PFSK-1 (cell line): ENCODE measurements around the gene SNX8.

Experiments
- FOXP2 ChIP-seq: optimal IDR thresholded peaks from 2 replicates; pipeline ENCODE3; 2011; ENCODE audit warnings: borderline replicate concordance, control low read depth, inconsistent platforms; ENCODE audit not compliant: insufficient read depth; ENCODE audit errors: extremely low read length, extremely low read depth
- POLR2AphosphoS5 ChIP-seq: IDR thresholded peaks from 2 replicates; pipeline ENCODE4 v1.6.1; 2012; ENCODE audit warnings: low read depth, mild to moderate bottlenecking, control low read depth, low read length, moderate library complexity
- SIN3A ChIP-seq: IDR thresholded peaks from 2 replicates; pipeline ENCODE4 v1.6.1; 2012; ENCODE audit warnings: mild to moderate bottlenecking, low read length, moderate library complexity, borderline replicate concordance; ENCODE audit not compliant: insufficient read depth
- TAF1 ChIP-seq: IDR thresholded peaks from 2 replicates; pipeline ENCODE4 v1.6.1; 2012; ENCODE audit warnings: low read length, control low read depth, borderline replicate concordance; ENCODE audit not compliant: insufficient read depth
- TF ChIP-seq, protein P1 (sequence below), 2 experiments: IDR thresholded peaks; 2 replicates each; pipeline versions ENCODE4 v1.6.1 to v1.8.0; 2011 to 2012; ENCODE audit warnings: low read depth in 2 of 2, low read length in 2 of 2, control low read depth in 1 of 2, inconsistent platforms in 1 of 2, mild to moderate bottlenecking in 1 of 2, moderate library complexity in 1 of 2; ENCODE audit not compliant: insufficient read depth in 1 of 2

Gene SNX8

GRCh38 chr7:2210551-2211258, 103.5 kb downstream of the SNX8 start:
- TF ChIP-seq, protein P1, sequence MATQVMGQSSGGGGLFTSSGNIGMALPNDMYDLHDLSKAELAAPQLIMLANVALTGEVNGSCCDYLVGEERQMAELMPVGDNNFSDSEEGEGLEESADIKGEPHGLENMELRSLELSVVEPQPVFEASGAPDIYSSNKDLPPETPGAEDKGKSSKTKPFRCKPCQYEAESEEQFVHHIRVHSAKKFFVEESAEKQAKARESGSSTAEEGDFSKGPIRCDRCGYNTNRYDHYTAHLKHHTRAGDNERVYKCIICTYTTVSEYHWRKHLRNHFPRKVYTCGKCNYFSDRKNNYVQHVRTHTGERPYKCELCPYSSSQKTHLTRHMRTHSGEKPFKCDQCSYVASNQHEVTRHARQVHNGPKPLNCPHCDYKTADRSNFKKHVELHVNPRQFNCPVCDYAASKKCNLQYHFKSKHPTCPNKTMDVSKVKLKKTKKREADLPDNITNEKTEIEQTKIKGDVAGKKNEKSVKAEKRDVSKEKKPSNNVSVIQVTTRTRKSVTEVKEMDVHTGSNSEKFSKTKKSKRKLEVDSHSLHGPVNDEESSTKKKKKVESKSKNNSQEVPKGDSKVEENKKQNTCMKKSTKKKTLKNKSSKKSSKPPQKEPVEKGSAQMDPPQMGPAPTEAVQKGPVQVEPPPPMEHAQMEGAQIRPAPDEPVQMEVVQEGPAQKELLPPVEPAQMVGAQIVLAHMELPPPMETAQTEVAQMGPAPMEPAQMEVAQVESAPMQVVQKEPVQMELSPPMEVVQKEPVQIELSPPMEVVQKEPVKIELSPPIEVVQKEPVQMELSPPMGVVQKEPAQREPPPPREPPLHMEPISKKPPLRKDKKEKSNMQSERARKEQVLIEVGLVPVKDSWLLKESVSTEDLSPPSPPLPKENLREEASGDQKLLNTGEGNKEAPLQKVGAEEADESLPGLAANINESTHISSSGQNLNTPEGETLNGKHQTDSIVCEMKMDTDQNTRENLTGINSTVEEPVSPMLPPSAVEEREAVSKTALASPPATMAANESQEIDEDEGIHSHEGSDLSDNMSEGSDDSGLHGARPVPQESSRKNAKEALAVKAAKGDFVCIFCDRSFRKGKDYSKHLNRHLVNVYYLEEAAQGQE (IDR thresholded peaks at IDR 0.05; ENCODE audit: insufficient read depth in 1 of 2, low read depth in 2 of 2, low read length in 2 of 2): no peak
- TF ChIP-seq POLR2AphosphoS5: no peak
- TF ChIP-seq SIN3A: no peak
- no peak for TF ChIP-seq TAF1
- no peak for TF ChIP-seq FOXP2

GRCh38 chr7:2209961-2210323, 104.3 kb downstream of the SNX8 start:
- TF ChIP-seq POLR2AphosphoS5 (no peak), FOXP2 (no peak), SIN3A (no peak), TAF1 (no peak)

GRCh38 chr7:2209146-2209960, 104.9 kb downstream of the SNX8 start:
- TF ChIP-seq FOXP2 (peak; percentile 33), POLR2AphosphoS5 (no peak)

DNA sequence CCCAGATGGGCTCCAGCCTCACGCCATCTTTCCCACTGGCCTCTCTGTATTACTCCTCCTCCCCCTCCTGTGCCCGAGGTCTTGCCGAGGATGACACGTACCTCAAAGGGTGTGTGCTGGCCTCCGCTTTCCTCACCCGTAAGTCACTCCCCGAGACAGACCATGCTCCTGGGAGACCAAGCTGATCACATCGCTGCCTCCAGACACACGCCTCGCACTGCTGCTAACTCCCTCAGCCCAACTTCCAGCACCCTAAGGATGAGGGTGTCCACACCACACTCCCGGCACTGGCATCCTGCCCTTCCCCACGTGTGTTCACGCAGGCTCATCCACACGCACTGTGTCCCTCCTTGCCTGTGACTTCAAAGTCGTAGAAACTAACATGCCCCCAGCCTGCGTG, 105.5 kb downstream of the SNX8 start:
- TF ChIP-seq, protein P1 (IDR thresholded peaks at IDR 0.05; ENCODE audit: insufficient read depth in 1 of 2, low read depth in 2 of 2, low read length in 2 of 2): no peak
- TF ChIP-seq TAF1 (no peak), SIN3A (no peak), POLR2AphosphoS5 (no peak), FOXP2 (no peak)

- TF ChIP-seq FOXP2 (no peak), SIN3A (no peak), POLR2AphosphoS5 (no peak), TAF1 (no peak)
- TF ChIP-seq, protein P1 (IDR thresholded peaks at IDR 0.05; ENCODE audit: insufficient read depth in 1 of 2, low read depth in 2 of 2, low read length in 2 of 2): no peak
These were observed 109.0 kb downstream of the SNX8 start for GRCh38 chr7:2205036-2205780.

DNA sequence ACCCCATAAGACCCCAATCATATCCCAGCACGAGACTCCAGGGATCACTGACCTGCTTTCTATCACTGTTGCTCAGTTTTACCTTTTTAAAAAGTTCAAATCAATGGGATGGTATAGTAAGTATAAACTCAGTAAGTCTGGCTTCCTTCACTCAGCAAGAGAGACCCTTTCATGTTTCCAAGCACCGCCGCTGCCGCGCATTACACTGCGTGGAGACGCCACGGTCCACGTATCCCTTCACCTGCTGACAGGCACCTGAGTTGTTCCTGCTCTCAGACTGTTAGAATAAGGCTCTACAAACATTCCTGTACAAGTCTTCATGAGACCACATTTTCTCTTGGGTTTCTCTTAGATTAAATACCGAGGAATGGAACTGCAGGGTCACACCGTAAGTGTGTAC, 109.8 kb downstream of the SNX8 start:
- TF ChIP-seq TAF1 (no peak), FOXP2 (no peak)
- TF ChIP-seq, protein P1 (IDR thresholded peaks at IDR 0.05; ENCODE audit: insufficient read depth in 1 of 2, low read depth in 2 of 2, low read length in 2 of 2): no peak
